DOHH2 (cell line): ENCODE results near the gene PTBP1.

ENCODE experiments used
- EZH2phosphoT487 ChIP-seq: fragments of 200-600 bp; sonication (generic); IDR thresholded peaks from 2 replicates; pipeline ENCODE4 v1.6.1; 2017; ENCODE audit warnings: borderline replicate concordance, mild to moderate bottlenecking, antibody characterized with exemption, low read length, moderate library complexity, mixed read lengths
- TF ChIP-seq, protein P1 (sequence below): fragments of 200-600 bp; sonication (generic); IDR thresholded peaks from one replicate; pipeline ENCODE4 v1.5.1; 2014; ENCODE audit warnings: antibody characterized with exemption, mild to moderate bottlenecking, low read depth, low read length; ENCODE audit not compliant: poor library complexity, severe bottlenecking

- TF ChIP-seq, protein P1, sequence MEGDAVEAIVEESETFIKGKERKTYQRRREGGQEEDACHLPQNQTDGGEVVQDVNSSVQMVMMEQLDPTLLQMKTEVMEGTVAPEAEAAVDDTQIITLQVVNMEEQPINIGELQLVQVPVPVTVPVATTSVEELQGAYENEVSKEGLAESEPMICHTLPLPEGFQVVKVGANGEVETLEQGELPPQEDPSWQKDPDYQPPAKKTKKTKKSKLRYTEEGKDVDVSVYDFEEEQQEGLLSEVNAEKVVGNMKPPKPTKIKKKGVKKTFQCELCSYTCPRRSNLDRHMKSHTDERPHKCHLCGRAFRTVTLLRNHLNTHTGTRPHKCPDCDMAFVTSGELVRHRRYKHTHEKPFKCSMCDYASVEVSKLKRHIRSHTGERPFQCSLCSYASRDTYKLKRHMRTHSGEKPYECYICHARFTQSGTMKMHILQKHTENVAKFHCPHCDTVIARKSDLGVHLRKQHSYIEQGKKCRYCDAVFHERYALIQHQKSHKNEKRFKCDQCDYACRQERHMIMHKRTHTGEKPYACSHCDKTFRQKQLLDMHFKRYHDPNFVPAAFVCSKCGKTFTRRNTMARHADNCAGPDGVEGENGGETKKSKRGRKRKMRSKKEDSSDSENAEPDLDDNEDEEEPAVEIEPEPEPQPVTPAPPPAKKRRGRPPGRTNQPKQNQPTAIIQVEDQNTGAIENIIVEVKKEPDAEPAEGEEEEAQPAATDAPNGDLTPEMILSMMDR, result no peak
- TF ChIP-seq EZH2phosphoT487, result no peak
Measured at GRCh38 chr19:768424-768823, 28.8 kb upstream of the PTBP1 start.
